ENCODE data around the gene SNX21. TPM values are rescaled to one million over a fixed set of nuclear protein-coding genes. Genes with fewer than 3 reads are reported as not detected.

Gene SNX21
- total and polyA plus RNA-seq, 9 of the 15 experiments (the other 6 are each of a cell fraction or from before 2014, with no cell fraction given) = 0.10 to 1.2 (median 0.42) TPM

- TF ChIP-seq ZNF695 (CRISPR knock-in tag; IDR thresholded peaks at IDR 0.05) (no peak), DMBX1 (CRISPR knock-in tag; IDR thresholded peaks at IDR 0.05; ENCODE audit: borderline replicate concordance) (no peak), SMAD1 (IDR thresholded peaks at IDR 0.05; ENCODE audit: low read depth, low read length, partially characterized antibody) (no peak), RAD21 (CRISPR knock-in tag; conservative IDR thresholded peaks at IDR 0.05 in 1 of 2, IDR thresholded peaks at IDR 0.05 in 1 of 2) (peak; percentile 81 to 89), ELF1 (tag; IDR thresholded peaks at IDR 0.05) (peak; percentile 39; the same call in 1 of the 2 replicates), RBM39 (optimal IDR thresholded peaks at IDR 0.05; ENCODE audit: low read depth, low read length) (no peak), ZEB2 (IDR thresholded peaks at IDR 0.05) (0 out of 2 replicates have a peak, but pooled peaks have one; percentile 35), SPI1 (IDR thresholded peaks at IDR 0.05; ENCODE audit: borderline replicate concordance, low read depth, low read length) (peak; percentile 24; the same call in 1 of the 2 replicates), SMAD2 (IDR thresholded peaks at IDR 0.05; ENCODE audit: low read depth, low read length) (no peak), ZNF3 (CRISPR knock-in tag; IDR thresholded peaks at IDR 0.05) (no peak), HDGF (IDR thresholded peaks at IDR 0.05) (0 out of 2 replicates have a peak, but pooled peaks have one; percentile 60), SAFB (IDR thresholded peaks at IDR 0.05; ENCODE audit: borderline replicate concordance, low read depth, low read length) (no peak), ZBTB33 (CRISPR knock-in tag; IDR thresholded peaks at IDR 0.05) (0 out of 2 replicates have a peak, but pooled peaks have one; percentile 17), BRD9 (IDR thresholded peaks at IDR 0.05; ENCODE audit: low read depth, partially characterized antibody) (peak; percentile 27), FOXO4 (CRISPR knock-in tag; IDR thresholded peaks at IDR 0.05) (no peak), ZFX (CRISPR knock-in tag; IDR thresholded peaks at IDR 0.05) (0 out of 2 replicates have a peak, but pooled peaks have one; percentile 23), BCOR (IDR thresholded peaks at IDR 0.05) (0 out of 2 replicates have a peak, but pooled peaks have one; percentile 28)
Observed at GRCh38 chr20:45798935-45799642, 34.5 kb upstream of the SNX21 start (continued).
